WERI-Rb-1 (cell line): Measurements from ENCODE around the gene OR12D2.
"Not testable (repeated sequence)": the region's sequence is repeated elsewhere in the genome, so short reads cannot be mapped to it uniquely, and the experiment has no call there.

Experiments used
- DNase-seq: peaks from one replicate; pipeline ENCODE4 v3.0.0-alpha.2; 2020
- H3K27ac ChIP-seq: fragments of 250-450 bp; sonication (Bioruptor Pico); 2 replicates; pipeline ENCODE4 v1.5.1; 2020; ENCODE audit warnings: mild to moderate bottlenecking, moderate library complexity
- H3K27me3 ChIP-seq: fragments of 250-450 bp; sonication (Bioruptor Pico); 2 replicates; pipeline ENCODE4 v1.5.1; 2021; ENCODE audit warnings: mild to moderate bottlenecking, low read depth, moderate library complexity; ENCODE audit not compliant: insufficient read depth, severe bottlenecking
- H3K36me3 ChIP-seq: fragments of 250-450 bp; sonication (Bioruptor Pico); 2 replicates; pipeline ENCODE4 v1.5.1; 2020; ENCODE audit warnings: mild to moderate bottlenecking, moderate library complexity
- H3K4me3 ChIP-seq: 2 replicates; pipeline ENCODE4 v1.5.1; 2011; ENCODE audit warnings: low read depth, mild to moderate bottlenecking, control low read depth, low read length
- H3K9me3 ChIP-seq: fragments of 250-450 bp; sonication (Bioruptor Pico); 2 replicates; pipeline ENCODE4 v1.5.1; 2021; ENCODE audit warnings: mild to moderate bottlenecking, moderate library complexity; ENCODE audit not compliant: severe bottlenecking
- CTCF ChIP-seq: IDR thresholded peaks from 2 replicates; pipeline ENCODE4 v1.5.1; 2011; ENCODE audit warnings: low read depth, mild to moderate bottlenecking, control low read depth, inconsistent platforms, low read length

The OR12D2 gene

GRCh38 chr6:29424168-29424567, 28.7 kb downstream of the OR12D2 start:
- TF ChIP-seq CTCF: no peak
- no peak for DNase-seq
- peaks cover 4% of the 10 kb centered on the region for H3K9me3 ChIP-seq
- no peaks in the 10 kb centered on the region for H3K36me3 ChIP-seq
- no peak overlapping the region for H3K4me3 ChIP-seq
- H3K27me3 ChIP-seq: peaks cover 45% of the 10 kb centered on the region
- no peak overlapping the region for H3K27ac ChIP-seq

DNA sequence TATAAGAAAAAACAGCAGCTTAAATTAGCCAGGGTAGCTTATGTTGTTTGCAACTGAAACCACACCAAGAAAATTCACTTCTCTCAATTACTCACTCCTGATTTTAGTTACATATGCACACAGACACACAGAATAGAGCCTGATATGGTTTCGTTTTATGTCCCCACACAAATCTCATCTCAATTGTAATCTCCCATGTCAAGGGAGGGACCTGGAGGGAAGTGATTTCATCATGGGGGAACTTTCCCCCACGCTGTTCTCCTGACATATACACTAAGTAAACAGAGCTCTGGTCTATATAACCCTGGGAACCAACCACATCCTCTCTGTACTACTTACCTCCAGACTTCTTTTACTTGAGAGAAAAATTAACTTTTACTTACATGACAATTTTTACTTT, 29.1 kb downstream of the OR12D2 start:
- no peak overlapping the region for H3K27ac ChIP-seq
- peaks cover 4% of the 10 kb centered on the region for H3K9me3 ChIP-seq
- no peaks in the 10 kb centered on the region for H3K36me3 ChIP-seq
- H3K27me3 ChIP-seq: peaks cover 44% of the 10 kb centered on the region
- TF ChIP-seq CTCF: no peak
- H3K4me3 ChIP-seq: no peak overlapping the region
- DNase-seq: no peak

GRCh38 chr6:29425075-29425474, 29.6 kb downstream of the OR12D2 start:
- TF ChIP-seq CTCF: no peak
- Histone ChIP-seq H3K9me3 (peaks cover 4% of the 10 kb centered on the region), H3K27ac (no peak overlapping the region), H3K36me3 (no peaks in the 10 kb centered on the region), H3K27me3 (peaks cover 40% of the 10 kb centered on the region), H3K4me3 (no peak overlapping the region)
- DNase-seq: no peak

GRCh38 chr6:29426654-29427053, 31.2 kb downstream of the OR12D2 start:
- DNase-seq: peak; percentile 56
- Histone ChIP-seq H3K27ac (no peak overlapping the region), H3K4me3 (no peak overlapping the region), H3K9me3 (no peaks in the 10 kb centered on the region), H3K36me3 (no peaks in the 10 kb centered on the region), H3K27me3 (peaks cover 42% of the 10 kb centered on the region)
- peak; percentile 69; the same call in 1 of the 2 replicates for TF ChIP-seq CTCF

DNA sequence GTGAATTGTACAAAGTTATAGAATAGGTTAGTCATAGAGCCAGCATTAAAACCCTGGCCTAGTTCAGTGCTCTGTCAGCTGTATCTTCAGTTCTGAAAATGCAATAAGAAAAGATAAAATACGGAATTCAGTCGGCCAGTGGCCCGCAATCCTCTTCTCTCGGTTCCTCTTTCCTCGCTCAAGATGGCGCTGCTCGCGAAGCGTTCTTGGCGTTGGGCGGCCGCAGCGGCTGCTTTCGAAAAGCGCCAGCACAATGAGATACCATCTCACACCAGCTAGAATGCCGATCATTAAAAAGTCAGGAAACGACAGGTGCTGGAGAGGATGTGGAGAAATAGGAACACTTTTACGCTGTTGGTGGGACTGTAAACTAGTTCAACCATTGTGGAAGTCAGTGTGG, 41.3 kb downstream of the OR12D2 start:
- DNase-seq, H3K4me3 ChIP-seq, H3K36me3 ChIP-seq, H3K9me3 ChIP-seq, H3K27ac ChIP-seq: not testable (repeated sequence)
- peaks cover 71% of the 10 kb centered on the region for H3K27me3 ChIP-seq

DNA sequence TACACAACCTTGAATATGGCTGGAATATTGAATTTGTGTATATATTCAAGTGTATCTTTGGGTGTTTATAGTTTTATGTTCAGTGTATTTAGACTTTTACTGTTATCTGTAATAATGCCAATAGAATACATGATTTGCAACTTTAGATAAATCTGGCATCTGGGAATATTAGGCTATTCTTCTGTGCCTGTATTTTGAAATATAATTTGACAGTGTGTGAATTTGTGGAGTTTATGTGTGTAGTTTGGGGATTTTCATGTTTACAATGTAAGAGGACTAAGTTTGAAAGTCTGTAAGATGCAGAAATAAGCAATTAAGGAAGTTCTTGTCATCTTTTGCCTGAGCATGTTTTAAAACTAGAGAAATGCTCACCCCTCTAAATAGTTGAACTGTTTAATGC, 43.6 kb downstream of the OR12D2 start, which contains the start of gene OR10C1:
Gene OR10C1 (plus strand): TSS at position 301 of the 400 bp plus-strand sequence. CDS start 710 bp downstream, outside the sequence.
- H3K36me3 ChIP-seq: no peaks in the 10 kb centered on the region
- TF ChIP-seq CTCF: no peak
- H3K27me3 ChIP-seq: peaks cover 53% of the 10 kb centered on the region

More for the DNA sequence above, 43.6 kb downstream of the OR12D2 start, which contains the start of gene OR10C1:
- DNase-seq: no peak
- H3K4me3 ChIP-seq: no peak within 1 kb of the TSS
- H3K9me3 ChIP-seq: peaks cover 11% of the 10 kb centered on the region
- no peak within 1 kb of the TSS for H3K27ac ChIP-seq
